Mesothelial cell of epicardium (in vitro differentiated cells): ENCODE measurements around the gene STARD13. TPM values are rescaled to one million over a fixed set of nuclear protein-coding genes. Genes with fewer than 3 reads are reported as not detected.

Source experiments
- DNase-seq, 2 experiments: peaks; one replicate each; pipeline ENCODE4 v3.0.0; 2021; ENCODE audit warnings: low spot score in 2 of 2; ENCODE audit not compliant: unreplicated experiment in 2 of 2
- H3K27ac Mint-ChIP-seq: 2 replicates; pipeline ENCODE4 v1.8.0; 2021; ENCODE audit warnings: mixed read lengths
- H3K27me3 Mint-ChIP-seq: 2 replicates; pipeline ENCODE4 v1.8.0; 2021; ENCODE audit warnings: low read depth, mixed read lengths
- H3K36me3 Mint-ChIP-seq: 2 replicates; pipeline ENCODE4 v1.8.0; 2021; ENCODE audit warnings: mixed read lengths
- H3K4me1 Mint-ChIP-seq: 2 replicates; pipeline ENCODE4 v1.8.0; 2021; ENCODE audit warnings: mixed read lengths
- H3K4me3 Mint-ChIP-seq: 2 replicates; pipeline ENCODE4 v1.8.0; 2021; ENCODE audit warnings: mild to moderate bottlenecking, moderate library complexity, mixed read lengths
- H3K9me3 Mint-ChIP-seq: 2 replicates; pipeline ENCODE4 v1.8.0; 2021; ENCODE audit warnings: mixed read lengths
- total RNA-seq: library from RNA; stranded (reverse); gene quantifications from 3 replicates; pipeline ENCODE4 v1.2.1, GENCODE V29; 2021
- TF ChIP-seq, protein P1 (sequence below): fragments of 200-600 bp; sonication (generic); IDR thresholded peaks from one replicate; pipeline ENCODE4 v1.5.0; 2021; ENCODE audit warnings: antibody characterized with exemption; ENCODE audit not compliant: unreplicated experiment

Gene STARD13
- total RNA-seq, 1 donor from 2014 or later: 23.0 TPM

- DNase-seq: no peak
Observed at GRCh38 chr13:33188093-33188882, 97.3 kb downstream of the STARD13 start.

GRCh38 chr13:33186861-33187291 is 98.7 kb downstream of the STARD13 start:
- Mint-ChIP-seq H3K9me3 (no peaks in the 10 kb centered on the region), H3K27ac (peak overlapping the region; percentile 43)
- TF ChIP-seq, protein P1, sequence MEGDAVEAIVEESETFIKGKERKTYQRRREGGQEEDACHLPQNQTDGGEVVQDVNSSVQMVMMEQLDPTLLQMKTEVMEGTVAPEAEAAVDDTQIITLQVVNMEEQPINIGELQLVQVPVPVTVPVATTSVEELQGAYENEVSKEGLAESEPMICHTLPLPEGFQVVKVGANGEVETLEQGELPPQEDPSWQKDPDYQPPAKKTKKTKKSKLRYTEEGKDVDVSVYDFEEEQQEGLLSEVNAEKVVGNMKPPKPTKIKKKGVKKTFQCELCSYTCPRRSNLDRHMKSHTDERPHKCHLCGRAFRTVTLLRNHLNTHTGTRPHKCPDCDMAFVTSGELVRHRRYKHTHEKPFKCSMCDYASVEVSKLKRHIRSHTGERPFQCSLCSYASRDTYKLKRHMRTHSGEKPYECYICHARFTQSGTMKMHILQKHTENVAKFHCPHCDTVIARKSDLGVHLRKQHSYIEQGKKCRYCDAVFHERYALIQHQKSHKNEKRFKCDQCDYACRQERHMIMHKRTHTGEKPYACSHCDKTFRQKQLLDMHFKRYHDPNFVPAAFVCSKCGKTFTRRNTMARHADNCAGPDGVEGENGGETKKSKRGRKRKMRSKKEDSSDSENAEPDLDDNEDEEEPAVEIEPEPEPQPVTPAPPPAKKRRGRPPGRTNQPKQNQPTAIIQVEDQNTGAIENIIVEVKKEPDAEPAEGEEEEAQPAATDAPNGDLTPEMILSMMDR: no peak

More at GRCh38 chr13:33188093-33188882, 97.3 kb downstream of the STARD13 start:
- Mint-ChIP-seq H3K4me1 (peaks cover 47% of the 10 kb centered on the region), H3K27ac (peak overlapping the region; percentile 68), H3K27me3 (no peaks in the 10 kb centered on the region), H3K9me3 (no peaks in the 10 kb centered on the region), H3K4me3 (no peak overlapping the region), H3K36me3 (no peaks in the 10 kb centered on the region)
- TF ChIP-seq, protein P1: no peak

DNA sequence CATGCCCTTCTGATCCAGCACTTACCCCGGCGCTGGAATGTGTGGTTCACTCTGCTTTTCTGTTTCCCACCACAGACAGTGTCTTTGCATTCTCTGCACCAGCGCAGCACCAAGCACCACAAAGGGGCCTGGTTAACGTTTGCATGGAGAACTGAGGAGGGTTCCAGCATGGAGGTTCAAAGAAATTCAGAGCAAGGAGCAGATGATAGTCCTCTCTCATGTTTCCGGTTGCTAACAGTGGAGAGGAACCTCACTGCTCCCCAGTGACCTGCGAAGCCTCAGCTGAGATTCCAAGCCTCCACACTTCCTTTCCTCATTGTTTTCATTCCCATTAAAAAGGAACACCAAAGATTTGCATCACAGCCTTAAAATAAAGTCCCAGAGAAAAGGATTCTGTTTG is 99.7 kb downstream of the STARD13 start:
- H3K27me3 Mint-ChIP-seq: no peaks in the 10 kb centered on the region
- H3K36me3 Mint-ChIP-seq: no peaks in the 10 kb centered on the region
- DNase-seq: no peak
- H3K4me1 Mint-ChIP-seq: peaks cover 38% of the 10 kb centered on the region
- TF ChIP-seq, protein P1: no peak
- no peak overlapping the region for H3K27ac Mint-ChIP-seq
- H3K9me3 Mint-ChIP-seq: no peaks in the 10 kb centered on the region
- H3K4me3 Mint-ChIP-seq: no peak overlapping the region

More at GRCh38 chr13:33186861-33187291, 98.7 kb downstream of the STARD13 start:
- Mint-ChIP-seq H3K4me3 (no peak overlapping the region), H3K27me3 (no peaks in the 10 kb centered on the region), H3K36me3 (no peaks in the 10 kb centered on the region), H3K4me1 (peaks cover 45% of the 10 kb centered on the region)
- DNase-seq: no peak

- Mint-ChIP-seq H3K4me3 (no peak overlapping the region), H3K27me3 (no peaks in the 10 kb centered on the region), H3K4me1 (peaks cover 41% of the 10 kb centered on the region), H3K36me3 (no peaks in the 10 kb centered on the region), H3K9me3 (no peaks in the 10 kb centered on the region), H3K27ac (no peak overlapping the region)
- DNase-seq: no peak
- TF ChIP-seq, protein P1: no peak
Observed at GRCh38 chr13:33184530-33184929, 101.0 kb downstream of the STARD13 start.

- TF ChIP-seq, protein P1: no peak
- Mint-ChIP-seq H3K36me3 (no peaks in the 10 kb centered on the region), H3K27ac (no peak overlapping the region), H3K4me1 (peaks cover 41% of the 10 kb centered on the region), H3K9me3 (no peaks in the 10 kb centered on the region), H3K4me3 (no peak overlapping the region), H3K27me3 (no peaks in the 10 kb centered on the region)
- DNase-seq: no peak
Observed at GRCh38 chr13:33184112-33184490, 101.5 kb downstream of the STARD13 start.
